H9 (cell line): ENCODE measurements around the gene ST6GALNAC5. TPM values are rescaled to one million over a fixed set of nuclear protein-coding genes. Genes with fewer than 3 reads are reported as not detected.

Experiments
- DNase-seq: peaks from one replicate; pipeline ENCODE4 v3.0.0-alpha.2; 2017
- H2AFZ ChIP-seq: one replicate; pipeline ENCODE4 v1.6.1; 2013; ENCODE audit warnings: mild to moderate bottlenecking, low read length, control low read depth, moderate library complexity
- H2AK5ac ChIP-seq: 2 replicates; pipeline ENCODE4 v1.6.1; 2013; ENCODE audit warnings: low read length, control low read depth, mixed read lengths; ENCODE audit not compliant: insufficient read length
- H2BK120ac ChIP-seq: one replicate; pipeline ENCODE4 v1.6.1; 2013; ENCODE audit warnings: low read depth, mild to moderate bottlenecking, low read length, control low read depth, inconsistent platforms; ENCODE audit not compliant: poor library complexity, severe bottlenecking
- H2BK12ac ChIP-seq: 2 replicates; pipeline ENCODE4 v1.6.1; 2013; ENCODE audit warnings: low read length, control low read depth, mixed read lengths, low read depth; ENCODE audit not compliant: insufficient read length
- H2BK15ac ChIP-seq: 2 replicates; pipeline ENCODE4 v1.6.1; 2013; ENCODE audit warnings: low read depth, low read length, control low read depth
- H2BK20ac ChIP-seq: one replicate; pipeline ENCODE4 v1.6.1; 2013; ENCODE audit warnings: low read depth, mild to moderate bottlenecking, low read length, control low read depth, inconsistent platforms; ENCODE audit not compliant: poor library complexity, severe bottlenecking
- H2BK5ac ChIP-seq: 2 replicates; pipeline ENCODE4 v1.6.1; 2013; ENCODE audit warnings: low read length, control low read depth, mixed read lengths; ENCODE audit not compliant: insufficient read length
- H3K14ac ChIP-seq: 2 replicates; pipeline ENCODE4 v1.6.1; 2013; ENCODE audit warnings: low read length, control low read depth; ENCODE audit not compliant: insufficient read depth
- H3K18ac ChIP-seq: 2 replicates; pipeline ENCODE4 v1.6.1; 2013; ENCODE audit warnings: low read depth, mild to moderate bottlenecking, mixed read lengths, low read length, control low read depth; ENCODE audit not compliant: insufficient read length
- H3K23ac ChIP-seq: 2 replicates; pipeline ENCODE4 v1.6.1; 2013; ENCODE audit warnings: low read length, control low read depth, mixed read lengths, low read depth; ENCODE audit not compliant: insufficient read length
- H3K23me2 ChIP-seq: 2 replicates; pipeline ENCODE4 v1.6.1; 2013; ENCODE audit warnings: low read depth, mild to moderate bottlenecking, mixed read lengths, low read length, control low read depth; ENCODE audit not compliant: insufficient read length, poor library complexity, severe bottlenecking
- H3K27ac ChIP-seq: 2 replicates; pipeline ENCODE4 v1.5.1; 2013; ENCODE audit warnings: low read length, control low read depth, mixed read lengths, low read depth; ENCODE audit not compliant: insufficient read length
- H3K27me3 ChIP-seq: 2 replicates; pipeline ENCODE4 v1.6.1; 2013; ENCODE audit warnings: low read length, control low read depth, inconsistent platforms; ENCODE audit not compliant: insufficient read depth
- H3K4ac ChIP-seq: 2 replicates; pipeline ENCODE4 v1.6.1; 2013; ENCODE audit warnings: low read depth, mild to moderate bottlenecking, control low read depth, inconsistent platforms, low read length, moderate library complexity
- H3K4me1 ChIP-seq: 2 replicates; pipeline ENCODE4 v1.6.1; 2013; ENCODE audit warnings: low read length, control low read depth, inconsistent platforms; ENCODE audit not compliant: insufficient read depth
- H3K4me2 ChIP-seq: 2 replicates; pipeline ENCODE4 v1.6.1; 2013; ENCODE audit warnings: low read length, control low read depth, mixed read lengths; ENCODE audit not compliant: insufficient read length, insufficient read depth
- H3K56ac ChIP-seq: 2 replicates; pipeline ENCODE4 v1.6.1; 2013; ENCODE audit warnings: low read depth, mild to moderate bottlenecking, mixed read lengths, low read length, control low read depth; ENCODE audit not compliant: insufficient read length
- H3K79me1 ChIP-seq: 2 replicates; pipeline ENCODE4 v1.6.1; 2013; ENCODE audit warnings: low read depth, mild to moderate bottlenecking, moderate library complexity, low read length, control low read depth, inconsistent platforms; ENCODE audit not compliant: insufficient read depth, poor library complexity, severe bottlenecking
- H3K79me2 ChIP-seq: 2 replicates; pipeline ENCODE4 v1.6.1; 2013; ENCODE audit warnings: low read length, control low read depth, inconsistent platforms; ENCODE audit not compliant: insufficient read depth
- H3K9ac ChIP-seq: 2 replicates; pipeline ENCODE4 v1.6.1; 2013; ENCODE audit warnings: low read length, control low read depth, mixed read lengths; ENCODE audit not compliant: insufficient read length; ENCODE audit errors: extremely low read depth
- H3K9me3 ChIP-seq: one replicate; pipeline ENCODE4 v1.6.1; 2013; ENCODE audit warnings: low read depth, low read length, inconsistent platforms; ENCODE audit not compliant: control insufficient read depth
- H3T11ph ChIP-seq: one replicate; pipeline ENCODE4 v1.6.1; 2013; ENCODE audit warnings: mild to moderate bottlenecking, low read length, control low read depth, inconsistent platforms
- H4K20me1 ChIP-seq: one replicate; pipeline ENCODE4 v1.6.1; 2013; ENCODE audit not compliant: control insufficient read depth, insufficient read length, insufficient read depth
- H4K5ac ChIP-seq: 2 replicates; pipeline ENCODE4 v1.6.1; 2013; ENCODE audit warnings: low read depth, mild to moderate bottlenecking, mixed read lengths, low read length, control low read depth; ENCODE audit not compliant: insufficient read length
- H4K8ac ChIP-seq: replicated peaks from 2 replicates; pipeline ENCODE4 v1.6.1; 2013; ENCODE audit warnings: low read length, control low read depth, mixed read lengths, low read depth; ENCODE audit not compliant: insufficient read length
- H4K91ac ChIP-seq: 2 replicates; pipeline ENCODE4 v1.6.1; 2013; ENCODE audit warnings: low read depth, mild to moderate bottlenecking, moderate library complexity, mixed read lengths, low read length, control low read depth; ENCODE audit not compliant: insufficient read length
- H3K27ac Mint-ChIP-seq, 3 experiments: 2 replicates in 2 of 3; 3 replicates in 1 of 3; pipeline ENCODE4 v1.8.0; 2020 to 2021; ENCODE audit warnings: mixed read lengths in 3 of 3, mild to moderate bottlenecking in 1 of 3, moderate library complexity in 1 of 3
- H3K27me3 Mint-ChIP-seq: 2 replicates; pipeline ENCODE4 v1.8.0; 2021; ENCODE audit warnings: low read depth, mild to moderate bottlenecking, moderate library complexity, mixed read lengths
- H3K36me3 Mint-ChIP-seq, 3 experiments: 2 replicates in 2 of 3; 3 replicates in 1 of 3; pipeline ENCODE4 v1.8.0; 2020 to 2021; ENCODE audit warnings: low read depth in 3 of 3, mixed read lengths in 3 of 3; ENCODE audit not compliant: insufficient read depth in 1 of 3
- H3K4me1 Mint-ChIP-seq, 2 experiments: 2 replicates each; pipeline ENCODE4 v1.8.0; 2020; ENCODE audit warnings: mixed read lengths in 2 of 2
- H3K4me3 Mint-ChIP-seq, 2 experiments: 2 replicates in 1 of 2; 3 replicates in 1 of 2; pipeline ENCODE4 v1.8.0; 2020 to 2021; ENCODE audit warnings: mild to moderate bottlenecking in 2 of 2, mixed read lengths in 2 of 2, moderate library complexity in 1 of 2
- H3K9me3 Mint-ChIP-seq, 2 experiments: 2 replicates in 1 of 2; 3 replicates in 1 of 2; pipeline ENCODE4 v1.8.0; 2020; ENCODE audit warnings: mild to moderate bottlenecking in 2 of 2, mixed read lengths in 2 of 2, moderate library complexity in 1 of 2
- WGBS: extraction: QIAGEN DNeasy Blood & Tissue Kit; methylation state at CpG from one replicate; pipeline ENCODE4 v1.1.7; 2013; ENCODE audit warnings: missing lambda C conversion rate, low lambda C conversion rate, mixed read lengths; ENCODE audit not compliant: insufficient read length; ENCODE audit errors: extremely low coverage; 5-methylcytosine and 5-hydroxymethylcytosine counted together
- total RNA-seq: library from RNA; stranded (reverse); gene quantifications from 2 replicates; pipeline ENCODE4 v1.2.1, GENCODE V29; 2021
- TF ChIP-seq, protein P1 (sequence below): fragments of 200-600 bp; sonication (generic); conservative IDR thresholded peaks from 3 replicates; pipeline ENCODE4 v1.8.0; 2021; ENCODE audit warnings: antibody characterized with exemption, mild to moderate bottlenecking

Gene ST6GALNAC5
- total RNA-seq, 1 experiment from 2014 or later = 3.3 TPM

DNA sequence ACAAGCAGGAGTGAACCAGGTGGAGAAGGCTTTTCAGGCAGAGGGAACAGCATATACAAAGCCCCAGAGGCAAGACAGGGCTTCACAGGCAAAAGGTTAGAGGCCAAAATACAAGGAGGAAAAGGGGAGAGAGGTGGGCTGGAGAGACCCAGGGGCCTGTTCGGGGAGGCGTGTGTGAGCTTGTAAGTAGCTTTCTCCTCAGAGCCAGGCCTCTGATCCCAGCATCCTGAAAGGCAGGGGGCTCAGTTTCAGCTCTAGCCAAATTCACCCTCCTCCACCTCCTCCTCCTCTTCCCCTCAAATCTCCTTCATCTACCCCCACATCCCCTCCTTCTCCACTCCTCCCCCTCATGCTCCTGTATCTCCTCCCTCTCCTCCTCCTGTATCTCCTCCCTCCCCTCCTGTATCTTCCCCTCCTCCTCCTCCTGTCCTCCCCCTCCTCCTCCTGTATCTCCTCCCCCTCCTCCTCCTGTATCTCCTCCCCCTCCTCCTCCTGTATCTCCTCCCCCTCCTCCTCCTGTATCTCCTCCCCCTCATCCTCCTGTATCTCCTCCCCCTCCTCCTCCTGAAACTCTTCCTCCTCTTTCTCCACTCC, 148.6 kb downstream of the ST6GALNAC5 start:
- H3K27ac Mint-ChIP-seq = peak overlapping the region in 1 of 3 experiments; percentile 78; a peak in 1 of 7 replicates
- no peak overlapping the region for H4K8ac ChIP-seq
- no peak overlapping the region for H2BK120ac ChIP-seq
- no peak overlapping the region for H3T11ph ChIP-seq
- peaks cover 13% of the 10 kb centered on the region for H3K4me1 ChIP-seq
- H2BK15ac ChIP-seq = no peak overlapping the region
- no peak overlapping the region for H2BK5ac ChIP-seq
- no peaks in the 10 kb centered on the region for H3K79me2 ChIP-seq
- H3K9me3 ChIP-seq = no peaks in the 10 kb centered on the region
- H3K4me1 Mint-ChIP-seq = peaks cover 59 to 61% of the 10 kb centered on the region in 2 experiments
- H3K79me1 ChIP-seq = no peaks in the 10 kb centered on the region
- TF ChIP-seq, protein P1, sequence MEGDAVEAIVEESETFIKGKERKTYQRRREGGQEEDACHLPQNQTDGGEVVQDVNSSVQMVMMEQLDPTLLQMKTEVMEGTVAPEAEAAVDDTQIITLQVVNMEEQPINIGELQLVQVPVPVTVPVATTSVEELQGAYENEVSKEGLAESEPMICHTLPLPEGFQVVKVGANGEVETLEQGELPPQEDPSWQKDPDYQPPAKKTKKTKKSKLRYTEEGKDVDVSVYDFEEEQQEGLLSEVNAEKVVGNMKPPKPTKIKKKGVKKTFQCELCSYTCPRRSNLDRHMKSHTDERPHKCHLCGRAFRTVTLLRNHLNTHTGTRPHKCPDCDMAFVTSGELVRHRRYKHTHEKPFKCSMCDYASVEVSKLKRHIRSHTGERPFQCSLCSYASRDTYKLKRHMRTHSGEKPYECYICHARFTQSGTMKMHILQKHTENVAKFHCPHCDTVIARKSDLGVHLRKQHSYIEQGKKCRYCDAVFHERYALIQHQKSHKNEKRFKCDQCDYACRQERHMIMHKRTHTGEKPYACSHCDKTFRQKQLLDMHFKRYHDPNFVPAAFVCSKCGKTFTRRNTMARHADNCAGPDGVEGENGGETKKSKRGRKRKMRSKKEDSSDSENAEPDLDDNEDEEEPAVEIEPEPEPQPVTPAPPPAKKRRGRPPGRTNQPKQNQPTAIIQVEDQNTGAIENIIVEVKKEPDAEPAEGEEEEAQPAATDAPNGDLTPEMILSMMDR = no peak
- no peak overlapping the region for H4K5ac ChIP-seq
- no peak overlapping the region for H3K27ac ChIP-seq
- no peak overlapping the region for H4K91ac ChIP-seq
- H3K4me2 ChIP-seq = no peak overlapping the region
- no peak overlapping the region for H3K23ac ChIP-seq
- H2AK5ac ChIP-seq = no peak overlapping the region
- H3K36me3 Mint-ChIP-seq = no peaks in the 10 kb centered on the region
- DNase-seq = peak; percentile 69
- no peak overlapping the region for H3K4me3 Mint-ChIP-seq
- no peaks in the 10 kb centered on the region for H4K20me1 ChIP-seq
- H3K9me3 Mint-ChIP-seq = no peaks in the 10 kb centered on the region
- no peak overlapping the region for H3K18ac ChIP-seq
- H3K4ac ChIP-seq = no peak overlapping the region
- no peak overlapping the region for H3K9ac ChIP-seq
- no peak overlapping the region for H3K56ac ChIP-seq
- no peaks in the 10 kb centered on the region for H3K27me3 Mint-ChIP-seq
- no peak overlapping the region for H3K14ac ChIP-seq
- no CpG with 5 or more reads among the region's 2 CpGs for WGBS
- H2BK20ac ChIP-seq = no peak overlapping the region
- peaks cover 3% of the 10 kb centered on the region for H3K23me2 ChIP-seq
- H2AFZ ChIP-seq = no peak overlapping the region
- H2BK12ac ChIP-seq = no peak overlapping the region
- no peaks in the 10 kb centered on the region for H3K27me3 ChIP-seq
